H1 (cell line): ENCODE measurements around the gene CFAP61. TPM values are rescaled to one million over a fixed set of nuclear protein-coding genes. Genes with fewer than 3 reads are reported as not detected.

Experiments used
- CREB1 ChIP-seq: IDR thresholded peaks from 2 replicates; pipeline ENCODE4 v1.6.1; 2012; ENCODE audit warnings: inconsistent platforms
- KDM4A ChIP-seq: IDR thresholded peaks from one replicate; pipeline ENCODE4 v1.7.1; 2012; ENCODE audit warnings: low read depth, mild to moderate bottlenecking, moderate library complexity, low read length, inconsistent platforms; ENCODE audit not compliant: severe bottlenecking
- POLR2AphosphoS5 ChIP-seq: IDR thresholded peaks from 2 replicates; pipeline ENCODE4 v1.6.1; 2011; ENCODE audit warnings: low read depth, low read length
- RXRA ChIP-seq: IDR thresholded peaks from 2 replicates; pipeline ENCODE4 v1.6.1; 2011; ENCODE audit warnings: low read depth, mild to moderate bottlenecking, low read length, moderate library complexity; ENCODE audit not compliant: insufficient read depth
- SP1 ChIP-seq: IDR thresholded peaks from 2 replicates; pipeline ENCODE4 v1.6.1; 2011; ENCODE audit warnings: low read depth, low read length
- SP2 ChIP-seq: IDR thresholded peaks from 2 replicates; pipeline ENCODE4 v1.6.1; 2012; ENCODE audit warnings: mild to moderate bottlenecking, low read length, inconsistent platforms
- polyA plus RNA-seq, 7 experiments: library from polyadenylated mRNA; depleted of rRNA in 3 of 7; stranded (reverse) in 5 of 7; unstranded in 2 of 7; fragments of >200 nt in 5 of 7; fragments of 200-250 nt in 2 of 7; gene quantifications; 1 replicate in 5 of 7; 2 replicates in 1 of 7; 4 replicates in 1 of 7; pipeline versions ENCODE4 v1.2.1 to v1.2.3, GENCODE V29; 2011 to 2013; ENCODE audit warnings: missing spikeins in 2 of 7, mixed read lengths in 2 of 7
- total RNA-seq: library from RNA; stranded (reverse); fragmentation: NEBNext Ultra II Directional; extraction: Animal tissue kit (Norgen Biotek cat#: 25700); gene quantifications from 2 replicates; pipeline ENCODE4 v1.2.1, GENCODE V29; 2021

CFAP61 gene
- total and polyA plus RNA-seq, 2 of the 8 experiments (the other 6 are each of a cell fraction or from before 2014, with no cell fraction given) = 0.29 to 0.61 TPM

- no peak for TF ChIP-seq SP1
- TF ChIP-seq KDM4A = no peak
- TF ChIP-seq POLR2AphosphoS5 = no peak
- no peak for TF ChIP-seq CREB1
- TF ChIP-seq SP2 = no peak
- TF ChIP-seq RXRA = no peak
Observed at GRCh38 chr20:20406306-20406705, 354.0 kb downstream of the CFAP61 start (continued).
